Sigmoid colon (tissue), 7 donors: ENCODE data around the gene TNFSF4. TPM values are rescaled to one million over a fixed set of nuclear protein-coding genes. Genes with fewer than 3 reads are reported as not detected.

Source experiments
- DNase-seq: peaks from one replicate; pipeline ENCODE4 v3.0.0-alpha.2; 2019
- H3K27ac ChIP-seq, 4 donors: fragments of 200-600 bp; sonication (generic); one replicate each; pipeline ENCODE4 v1.5.1; 2016 to 2019; ENCODE audit warnings: mild to moderate bottlenecking in 1 of 4
- H3K27me3 ChIP-seq, 3 donors: fragments of 200-600 bp; sonication (generic); one replicate each; pipeline ENCODE4 v1.5.1; 2019; ENCODE audit warnings: mild to moderate bottlenecking in 1 of 3
- H3K36me3 ChIP-seq, 4 donors: fragments of 200-600 bp; sonication (generic); one replicate each; pipeline ENCODE4 v1.5.1; 2016 to 2019
- H3K4me1 ChIP-seq, 4 donors: fragments of 200-600 bp; sonication (generic); one replicate each; pipeline ENCODE4 v1.5.1; 2017 to 2019
- H3K4me3 ChIP-seq, 4 donors: fragments of 200-600 bp; sonication (generic); one replicate each; pipeline ENCODE4 v1.5.1; 2017 to 2019; ENCODE audit warnings: mild to moderate bottlenecking in 2 of 4, moderate library complexity in 1 of 4
- H3K9me3 ChIP-seq, 4 donors: fragments of 200-600 bp in 3 of 4; sonication (generic) in 3 of 4; one replicate each; pipeline versions ENCODE4 v1.5.1 to v1.6.1; 2013 to 2019
- CTCF ChIP-seq, 4 experiments: fragments of 450-650 bp in 3 of 4; fragments of 200-600 bp in 1 of 4; IDR thresholded peaks; one replicate each; pipeline ENCODE4 v1.5.1; 2016 to 2019; ENCODE audit warnings: antibody characterized with exemption in 4 of 4, mild to moderate bottlenecking in 3 of 4, moderate library complexity in 2 of 4
- EP300 ChIP-seq, 4 donors: sonication (generic); formaldehyde crosslinking; IDR thresholded peaks; one replicate each; pipeline ENCODE4 v1.6.1; 2017; ENCODE audit warnings: antibody characterized with exemption in 4 of 4
- POLR2A ChIP-seq, 2 donors: fragments of 450-650 bp; IDR thresholded peaks; one replicate each; pipeline ENCODE4 v1.6.1; 2016; ENCODE audit warnings: antibody characterized with exemption in 2 of 2, mild to moderate bottlenecking in 2 of 2, moderate library complexity in 2 of 2
- POLR2AphosphoS5 ChIP-seq, 4 donors: sonication (generic); formaldehyde crosslinking; IDR thresholded peaks; one replicate each; pipeline ENCODE4 v1.6.1; 2017; ENCODE audit warnings: antibody characterized with exemption in 4 of 4
- WGBS, 2 donors: extraction: QIAGEN DNeasy Blood & Tissue Kit; methylation state at CpG; one replicate each; pipeline ENCODE4 v1.1.7; 2013; 5-methylcytosine and 5-hydroxymethylcytosine counted together
- intact Hi-C: fragments of 100-400 bp; cut with DNase I; formaldehyde crosslinking; loops from one replicate; pipeline ENCODE4 v1.15.1; 2023
- polyA plus RNA-seq, 3 donors: library from polyadenylated mRNA; stranded (reverse); fragments of 200-250 nt; gene quantifications; one replicate each; pipeline ENCODE4 v1.2.3, GENCODE V29; 2013
- total RNA-seq, 4 donors: library from RNA; depleted of rRNA; stranded (reverse); fragments of >200 nt; gene quantifications; one replicate each; pipeline ENCODE4 v1.1.0, GENCODE V29; 2016
- donor health status: healthy with polysubstance abuse.
- donor health status: Bipolar disorder and iron deficiency.
- donor health status: healthy.

The TNFSF4 gene
- total and polyA plus RNA-seq, 7 donors: 0.23 to 2.7 (median 1.4) TPM

- DNase-seq: no peak
- 84 to 93% methylated on average over 1 of the region's 1 CpG for whole genome bisulfite sequencing, 2 donors
- H3K27ac ChIP-seq: no peak overlapping the region
- no peaks in the 10 kb centered on the region for H3K9me3 ChIP-seq
- intact Hi-C loops: loop anchor here (10.0 kb wide), 1 partner anchor 273 kb away; no protein-coding TSS in a partner anchor
- TF ChIP-seq POLR2A (IDR thresholded peaks at IDR 0.05) (no peak), EP300 (IDR thresholded peaks at IDR 0.05) (no peak), POLR2AphosphoS5 (IDR thresholded peaks at IDR 0.05) (no peak), CTCF (IDR thresholded peaks at IDR 0.05) (no peak)
- no peak overlapping the region for H3K4me3 ChIP-seq
- H3K4me1 ChIP-seq: peaks cover 0 to 16% (median 11%) of the 10 kb centered on the region in 4 donors
- H3K27me3 ChIP-seq: no peaks in the 10 kb centered on the region
- H3K36me3 ChIP-seq: no peaks in the 10 kb centered on the region
Observed at GRCh38 chr1:173208146-173208545, 1.0 kb upstream of the TNFSF4 start.

GRCh38 chr1:173205146-173206051 is 1.7 kb downstream of the TNFSF4 start:
- peak; percentile 79 for DNase-seq
- no peaks in the 10 kb centered on the region for H3K27me3 ChIP-seq
- H3K4me1 ChIP-seq: peaks cover 0 to 28% (median 11%) of the 10 kb centered on the region in 4 donors
- WGBS, 2 donors: 48 to 85% methylated on average over 7 of the region's 7 CpGs
- no peaks in the 10 kb centered on the region for H3K36me3 ChIP-seq
- intact Hi-C loops: loop anchor here (10.0 kb wide), 1 partner anchor 271 kb away; no protein-coding TSS in a partner anchor
- H3K9me3 ChIP-seq: no peaks in the 10 kb centered on the region
- no peak overlapping the region for H3K4me3 ChIP-seq
- H3K27ac ChIP-seq: peak overlapping the region in 2 of 4 donors; percentile 40 to 53
- TF ChIP-seq POLR2A (IDR thresholded peaks at IDR 0.05) (no peak), POLR2AphosphoS5 (IDR thresholded peaks at IDR 0.05) (peak; percentile 57 to 84 (median 59))

GRCh38 chr1:173204693-173205092 is 2.4 kb downstream of the TNFSF4 start:
- 59 to 96% methylated on average over 1 of the region's 1 CpG for WGBS, 2 donors
- Histone ChIP-seq H3K4me3 (no peak overlapping the region), H3K36me3 (no peaks in the 10 kb centered on the region), H3K27me3 (no peaks in the 10 kb centered on the region), H3K4me1 (peaks cover 0 to 28% (median 11%) of the 10 kb centered on the region in 4 donors), H3K27ac (peak overlapping the region in 1 of 4 donors; percentile 40), H3K9me3 (no peaks in the 10 kb centered on the region)
- intact Hi-C loops: loop anchor here (5.0 to 10.0 kb wide), 2 partner anchors 82 to 270 kb away; no protein-coding TSS in a partner anchor
- no peak for TF ChIP-seq POLR2AphosphoS5 (IDR thresholded peaks at IDR 0.05)
- DNase-seq: no peak

- peaks cover 0 to 28% (median 11%) of the 10 kb centered on the region in 4 donors for H3K4me1 ChIP-seq
- no peaks in the 10 kb centered on the region for H3K9me3 ChIP-seq
- peak overlapping the region in 1 of 4 donors; percentile 20 for H3K27ac ChIP-seq
- TF ChIP-seq CTCF (IDR thresholded peaks at IDR 0.05): peak; percentile 17 to 58 (median 46)
- TF ChIP-seq POLR2A (IDR thresholded peaks at IDR 0.05): no peak
- no peak for TF ChIP-seq POLR2AphosphoS5 (IDR thresholded peaks at IDR 0.05)
- no peak for TF ChIP-seq EP300 (IDR thresholded peaks at IDR 0.05)
- H3K36me3 ChIP-seq: no peaks in the 10 kb centered on the region
- no peak for DNase-seq
- H3K4me3 ChIP-seq: no peak overlapping the region
- intact Hi-C loops: loop anchor here (2.0 to 10.0 kb wide), 4 partner anchors 80 to 460 kb away; no protein-coding TSS in a partner anchor
- WGBS, 2 donors: 37 to 52% methylated on average over 5 of the region's 5 CpGs
- no peaks in the 10 kb centered on the region for H3K27me3 ChIP-seq
Observed at GRCh38 chr1:173202424-173203145, 4.5 kb downstream of the TNFSF4 start.

DNA sequence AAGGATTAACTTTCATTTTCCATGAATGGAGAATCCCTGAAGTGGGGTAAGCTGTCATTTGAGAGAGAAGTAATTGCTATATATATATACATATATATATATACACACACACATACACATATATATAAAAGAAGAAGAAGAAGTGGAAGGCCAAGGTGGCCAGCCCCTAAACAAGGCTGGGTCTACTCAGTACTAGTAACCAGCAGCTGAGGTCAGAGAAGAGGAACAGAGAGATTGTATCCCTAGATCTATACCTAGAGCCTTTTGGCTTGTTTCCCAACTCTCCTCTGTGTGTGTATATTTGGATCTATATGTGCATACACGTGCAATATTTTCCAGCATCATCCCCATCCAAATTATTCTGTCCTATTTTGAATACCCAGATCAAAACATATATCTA is 5.2 kb downstream of the TNFSF4 start:
- H3K36me3 ChIP-seq: no peaks in the 10 kb centered on the region
- no peak overlapping the region for H3K27ac ChIP-seq
- no peak for TF ChIP-seq CTCF (IDR thresholded peaks at IDR 0.05)
- TF ChIP-seq POLR2A (IDR thresholded peaks at IDR 0.05): no peak
- no peak for TF ChIP-seq EP300 (IDR thresholded peaks at IDR 0.05)
- no peak for TF ChIP-seq POLR2AphosphoS5 (IDR thresholded peaks at IDR 0.05)
- H3K4me1 ChIP-seq: peaks cover 0 to 28% (median 11%) of the 10 kb centered on the region in 4 donors
- no peak overlapping the region for H3K4me3 ChIP-seq
- no peaks in the 10 kb centered on the region for H3K9me3 ChIP-seq
- WGBS, 2 donors: 58 to 77% methylated on average over 1 of the region's 1 CpG
- no peaks in the 10 kb centered on the region for H3K27me3 ChIP-seq
- intact Hi-C loops: loop anchor here (2.0 to 10.0 kb wide), 4 partner anchors 80 to 459 kb away; no protein-coding TSS in a partner anchor
- DNase-seq: no peak
